WI38 (cell line): Measurements from ENCODE around the gene LRRFIP1.

Experiments
- H3K4me3 ChIP-seq: 2 replicates; pipeline ENCODE4 v1.5.1; 2011; ENCODE audit warnings: low read depth, mild to moderate bottlenecking, control low read depth, low read length
- CTCF ChIP-seq: IDR thresholded peaks from 2 replicates; pipeline ENCODE4 v1.5.1; 2012; ENCODE audit warnings: low read depth, mild to moderate bottlenecking, control low read depth, low read length

The LRRFIP1 gene

GRCh38 chr2:237699870-237700511 is 72.6 kb downstream of the LRRFIP1 start:
- no peak overlapping the region for H3K4me3 ChIP-seq
- no peak for TF ChIP-seq CTCF

DNA sequence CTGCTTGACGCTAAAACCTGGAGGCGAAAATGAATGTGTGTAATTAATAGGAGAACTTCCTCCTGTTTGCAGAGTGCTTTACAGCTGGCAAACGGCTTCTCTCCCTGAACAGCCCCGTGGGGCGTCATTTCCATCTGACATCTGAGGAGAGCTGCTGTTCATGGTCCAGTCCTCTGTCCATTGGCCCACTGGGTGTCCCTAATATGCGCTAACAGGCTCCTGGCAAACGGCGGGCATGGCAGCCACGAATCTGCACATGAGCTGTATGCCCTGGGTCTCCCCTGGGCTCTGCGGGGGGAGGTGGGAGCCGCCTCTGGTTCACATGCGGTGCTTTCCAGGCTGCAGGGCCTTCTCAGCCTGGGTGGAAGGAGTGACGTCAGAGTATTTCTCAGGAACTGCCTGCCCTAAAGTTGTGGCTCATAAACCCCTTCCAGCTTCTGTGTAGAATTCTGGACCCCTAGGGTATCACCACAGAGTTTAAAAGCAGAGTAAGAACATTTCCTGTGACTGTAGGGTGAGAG is 73.2 kb downstream of the LRRFIP1 start:
- H3K4me3 ChIP-seq = no peak overlapping the region
- TF ChIP-seq CTCF = no peak

DNA sequence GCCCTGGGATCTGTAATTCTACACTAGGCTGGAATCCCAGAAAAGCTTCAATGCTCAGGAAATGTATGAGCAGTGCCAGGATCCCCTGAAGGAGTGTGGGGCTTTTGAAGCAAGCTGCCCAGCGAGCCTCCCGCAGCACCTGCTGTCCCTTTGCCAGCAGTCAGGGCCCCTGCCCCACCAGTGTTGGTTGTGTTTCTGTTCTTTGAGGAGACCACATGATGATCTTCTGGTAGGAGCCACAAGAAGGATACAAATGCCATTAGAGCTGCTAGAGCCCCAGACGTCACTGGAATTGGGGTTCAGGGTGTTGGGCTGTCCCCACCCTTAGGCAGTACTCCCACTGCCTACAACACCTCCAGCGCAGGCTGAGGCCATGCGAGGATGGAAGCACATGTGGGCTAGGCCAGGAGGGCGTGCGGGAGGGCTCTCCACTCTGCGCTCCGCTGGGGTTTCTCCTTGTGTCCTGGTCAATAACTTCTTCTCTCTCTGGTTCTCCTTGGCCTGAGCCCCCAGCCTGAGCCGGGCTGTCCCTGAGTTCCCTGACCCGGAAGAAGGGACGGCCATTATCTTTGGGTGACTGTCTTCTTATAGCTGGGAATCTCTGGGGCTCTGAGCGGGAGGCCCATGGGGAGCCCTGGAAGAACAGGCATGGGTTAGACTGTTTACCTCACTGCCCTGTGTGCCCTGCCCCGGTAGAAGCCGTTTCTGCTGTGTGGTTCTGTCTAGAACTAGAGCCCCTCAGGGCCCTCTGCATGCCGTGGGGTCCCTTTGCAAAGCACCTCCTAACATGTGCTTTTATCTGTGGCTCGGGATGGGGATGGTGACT is 73.9 kb downstream of the LRRFIP1 start:
- H3K4me3 ChIP-seq = no peak overlapping the region
- TF ChIP-seq CTCF = no peak

GRCh38 chr2:237701859-237702390 is 74.5 kb downstream of the LRRFIP1 start:
- no peak overlapping the region for H3K4me3 ChIP-seq
- TF ChIP-seq CTCF = no peak

- 0 out of 2 replicates have a peak overlapping the region, but pooled peaks have one; percentile 8 for H3K4me3 ChIP-seq
- no peak for TF ChIP-seq CTCF
These were observed 75.3 kb downstream of the LRRFIP1 start for GRCh38 chr2:237702441-237703391.

- no peak for TF ChIP-seq CTCF
These were observed 77.4 kb downstream of the LRRFIP1 start for GRCh38 chr2:237704501-237705434.

More at GRCh38 chr2:237704501-237705434, 77.4 kb downstream of the LRRFIP1 start:
- no peak overlapping the region for H3K4me3 ChIP-seq
